SU-DHL-6 (cell line): Measurements from ENCODE around the gene GPBP1L1.

Source experiments
- H2AFZ ChIP-seq: fragments of 200-600 bp; sonication (generic); 2 replicates; pipeline ENCODE4 v1.6.1; 2014; ENCODE audit warnings: low read depth, mild to moderate bottlenecking, moderate library complexity, mixed read lengths, antibody characterized with exemption, low read length; ENCODE audit not compliant: severe bottlenecking
- H3F3A ChIP-seq: fragments of 200-600 bp; shearing (Covaris generic); 2 replicates; pipeline ENCODE4 v1.6.0; 2016; ENCODE audit warnings: antibody characterized with exemption, mild to moderate bottlenecking; ENCODE audit not compliant: insufficient read depth
- H3K27ac ChIP-seq: fragments of 200-600 bp; sonication (generic); 2 replicates; pipeline ENCODE4 v1.5.1; 2016; ENCODE audit warnings: low read depth, mild to moderate bottlenecking, low read length, moderate library complexity, mixed read lengths
- H3K27me3 ChIP-seq: fragments of 200-600 bp; sonication (generic), shearing (Covaris generic); 2 replicates; pipeline ENCODE4 v1.6.0; 2014; ENCODE audit warnings: mild to moderate bottlenecking, low read length
- H3K36me3 ChIP-seq: fragments of 200-600 bp; sonication (generic); 2 replicates; pipeline ENCODE4 v1.6.1; 2014; ENCODE audit warnings: mild to moderate bottlenecking, low read length, mixed read lengths
- H3K4me2 ChIP-seq: fragments of 300-600, 200-600 bp; shearing (Covaris generic), sonication (generic); 2 replicates; pipeline ENCODE4 v1.6.0; 2014; ENCODE audit warnings: low read length, low read depth, mild to moderate bottlenecking; ENCODE audit not compliant: poor library complexity, severe bottlenecking
- H3K4me3 ChIP-seq: fragments of 200-600 bp; sonication (generic); 2 replicates; pipeline ENCODE4 v1.5.1; 2014; ENCODE audit warnings: antibody characterized with exemption, low read length, mild to moderate bottlenecking, mixed read lengths; ENCODE audit not compliant: insufficient read depth, poor library complexity, severe bottlenecking
- H3K79me2 ChIP-seq: fragments of 200-600 bp; sonication (generic); 2 replicates; pipeline ENCODE4 v1.6.1; 2014; ENCODE audit warnings: mild to moderate bottlenecking, low read length, moderate library complexity; ENCODE audit not compliant: insufficient read depth
- H3K9ac ChIP-seq: fragments of 200-600 bp; sonication (generic); 2 replicates; pipeline ENCODE4 v1.7.0; 2014; ENCODE audit warnings: mild to moderate bottlenecking, low read length
- H3K9me2 ChIP-seq: fragments of 200-600 bp; sonication (generic); replicated peaks from 2 replicates; pipeline ENCODE4 v1.6.1; 2014; ENCODE audit warnings: low read length; ENCODE audit not compliant: insufficient read depth
- H3K9me3 ChIP-seq: fragments of 200-600 bp; sonication (generic); 2 replicates; pipeline ENCODE4 v1.6.1; 2014; ENCODE audit warnings: low read length, mixed read lengths; ENCODE audit not compliant: insufficient read depth
- H4K20me1 ChIP-seq: fragments of 200-600 bp; sonication (generic); 2 replicates; pipeline ENCODE4 v1.6.1; 2014; ENCODE audit warnings: low read depth, mild to moderate bottlenecking, antibody characterized with exemption, low read length, moderate library complexity, mixed read lengths
- CTCF ChIP-seq: fragments of 200-600 bp; sonication (generic); IDR thresholded peaks from one replicate; pipeline ENCODE4 v1.5.1; 2017; ENCODE audit warnings: antibody characterized with exemption, mild to moderate bottlenecking, low read length, moderate library complexity; ENCODE audit not compliant: insufficient read depth, poor library complexity, severe bottlenecking
- EZH2phosphoT487 ChIP-seq: fragments of 200-600 bp; sonication (generic), shearing (Covaris generic); conservative IDR thresholded peaks from 2 replicates; pipeline ENCODE4 v1.6.1; 2018; ENCODE audit warnings: mild to moderate bottlenecking, antibody characterized with exemption, low read length, moderate library complexity, mixed read lengths

The GPBP1L1 gene

DNA sequence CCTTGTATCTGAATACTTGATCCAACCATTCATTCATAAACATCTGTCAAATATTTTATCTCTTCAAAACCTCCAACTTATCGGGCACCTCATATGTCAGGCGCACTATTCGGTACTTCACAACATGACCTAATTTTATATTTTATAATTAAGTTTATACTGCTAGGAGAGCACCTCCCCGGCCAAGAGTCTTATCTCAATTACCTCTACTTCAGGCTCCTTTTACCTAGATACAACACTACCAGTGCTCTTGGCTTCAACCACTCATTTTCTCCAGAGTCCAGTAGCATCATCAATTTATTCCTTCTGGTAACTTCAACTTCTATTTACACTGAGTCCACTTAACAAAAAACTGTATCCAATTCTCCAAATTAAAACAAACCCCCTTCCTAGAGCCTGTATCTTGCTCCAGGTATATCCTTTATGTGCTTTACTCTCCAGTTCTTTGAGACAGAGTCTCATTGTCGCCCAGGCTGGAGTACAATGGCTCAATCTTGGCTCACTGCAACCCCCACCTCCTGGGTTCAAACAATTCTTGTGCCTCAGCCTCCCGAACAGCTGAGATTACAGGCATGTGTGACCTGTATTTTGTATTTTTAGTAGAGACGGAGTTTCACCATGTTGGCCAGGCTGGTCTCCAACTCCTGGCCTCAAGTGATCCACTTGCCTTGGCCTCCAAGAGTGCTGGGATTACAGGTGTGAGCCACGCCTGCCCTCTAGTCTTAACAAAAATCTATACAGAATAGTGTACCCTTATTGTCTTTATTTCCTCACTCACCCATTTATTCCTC, 18.8 kb downstream of the GPBP1L1 start:
- no peak overlapping the region for H3K4me3 ChIP-seq
- 0 out of 2 replicates have a peak, but pooled peaks cover 3% of the 10 kb centered on the region for H3K36me3 ChIP-seq
- no peaks in the 10 kb centered on the region for H3K27me3 ChIP-seq
- H3F3A ChIP-seq: peaks cover 4% of the 10 kb centered on the region; the same call in 1 of the 2 replicates
- H3K9me2 ChIP-seq: no peaks in the 10 kb centered on the region
- H3K79me2 ChIP-seq: peaks cover 100% of the 10 kb centered on the region
- peaks cover 52% of the 10 kb centered on the region for H4K20me1 ChIP-seq
- no peak overlapping the region for H3K27ac ChIP-seq
- no peak overlapping the region for H3K4me2 ChIP-seq
- no peak overlapping the region for H2AFZ ChIP-seq
- TF ChIP-seq CTCF (no peak), EZH2phosphoT487 (no peak)
- no peaks in the 10 kb centered on the region for H3K9me3 ChIP-seq
- no peak overlapping the region for H3K9ac ChIP-seq

DNA sequence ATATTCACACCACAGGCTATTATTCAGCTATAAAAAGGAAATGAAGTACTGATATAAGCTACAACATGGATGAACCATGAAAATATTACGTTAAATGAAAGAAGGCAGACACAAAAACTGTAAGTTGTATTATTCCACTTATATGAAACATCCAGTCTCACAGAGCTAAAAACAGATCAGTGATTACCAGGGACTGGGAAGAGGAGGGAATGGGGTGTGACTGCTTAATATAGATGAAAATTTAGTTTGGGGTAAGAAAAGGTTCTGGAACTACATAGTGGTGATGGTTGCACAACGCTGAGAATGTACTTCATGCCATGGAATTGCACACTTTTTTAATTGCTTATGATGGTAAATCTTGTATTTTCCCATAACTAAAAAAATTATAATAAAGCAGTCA, 19.5 kb downstream of the GPBP1L1 start:
- H3K27ac ChIP-seq: no peak overlapping the region
- H4K20me1 ChIP-seq: peaks cover 56% of the 10 kb centered on the region
- TF ChIP-seq CTCF: no peak
- no peak for TF ChIP-seq EZH2phosphoT487

DNA sequence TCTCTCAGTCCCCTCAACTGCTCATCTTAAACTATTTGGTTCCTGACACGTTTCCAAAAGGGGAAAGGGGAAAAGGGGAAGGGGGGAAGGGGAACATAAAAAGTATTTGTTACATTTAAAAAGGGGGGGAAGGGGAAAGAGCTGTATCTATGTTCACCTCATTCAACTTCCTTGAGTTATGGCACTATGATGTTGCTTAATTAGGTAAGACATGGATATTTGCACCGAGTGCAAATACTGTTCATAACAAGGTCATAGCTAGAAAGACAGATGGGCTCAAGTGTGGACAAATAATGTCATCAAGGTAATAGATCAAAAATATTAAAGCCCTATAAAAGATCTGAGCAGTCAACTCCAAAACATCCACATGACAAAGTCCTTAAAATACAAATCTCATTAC, 26.0 kb downstream of the GPBP1L1 start:
- Histone ChIP-seq H3F3A (no peaks in the 10 kb centered on the region), H4K20me1 (peaks cover 19% of the 10 kb centered on the region), H3K9ac (no peak overlapping the region), H3K27ac (no peak overlapping the region), H3K9me2 (no peaks in the 10 kb centered on the region), H3K79me2 (peaks cover 66% of the 10 kb centered on the region), H2AFZ (no peak overlapping the region), H3K27me3 (no peaks in the 10 kb centered on the region), H3K36me3 (peaks cover 38% of the 10 kb centered on the region), H3K4me3 (no peak overlapping the region), H3K4me2 (no peak overlapping the region), H3K9me3 (no peaks in the 10 kb centered on the region)
- TF ChIP-seq EZH2phosphoT487: no peak
- no peak for TF ChIP-seq CTCF

More for the DNA sequence above, 19.5 kb downstream of the GPBP1L1 start:
- 0 out of 2 replicates have a peak, but pooled peaks cover 3% of the 10 kb centered on the region for H3K36me3 ChIP-seq
- H3K4me2 ChIP-seq: no peak overlapping the region
- no peaks in the 10 kb centered on the region for H3K9me2 ChIP-seq
- peaks cover 4% of the 10 kb centered on the region; the same call in 1 of the 2 replicates for H3F3A ChIP-seq
- no peak overlapping the region for H3K9ac ChIP-seq
- H3K4me3 ChIP-seq: no peak overlapping the region
- no peak overlapping the region for H2AFZ ChIP-seq
- H3K27me3 ChIP-seq: no peaks in the 10 kb centered on the region
- peaks cover 100% of the 10 kb centered on the region for H3K79me2 ChIP-seq
- no peaks in the 10 kb centered on the region for H3K9me3 ChIP-seq
